ENCODE measurements around the gene MYO5C.
"Not testable (repeated sequence)": the region's sequence is repeated elsewhere in the genome, so short reads cannot be mapped to it uniquely, and the experiment has no call there.

MYO5C gene

GRCh38 chr15:52243286-52243685, 52.3 kb downstream of the MYO5C start:
- DNase-seq = no peak

- no peak for DNase-seq
These were observed 54.1 kb downstream of the MYO5C start for GRCh38 chr15:52241489-52241888.

- DNase-seq = no peak
These were observed 55.4 kb downstream of the MYO5C start for GRCh38 chr15:52240166-52240565.

GRCh38 chr15:52238989-52239525, 56.5 kb downstream of the MYO5C start:
- DNase-seq = not testable (repeated sequence)

- DNase-seq = no peak
These were observed 57.5 kb downstream of the MYO5C start for GRCh38 chr15:52238149-52238548.

- no peak for DNase-seq
These were observed 59.6 kb downstream of the MYO5C start for GRCh38 chr15:52236013-52236412.

GRCh38 chr15:52234596-52235541, 60.7 kb downstream of the MYO5C start:
- no peak for DNase-seq

GRCh38 chr15:52233405-52233804, 62.2 kb downstream of the MYO5C start:
- no peak for DNase-seq

GRCh38 chr15:52232327-52232726, 63.3 kb downstream of the MYO5C start:
- DNase-seq = no peak

- no peak for DNase-seq
These were observed 65.5 kb downstream of the MYO5C start for GRCh38 chr15:52230073-52230472.

GRCh38 chr15:52228921-52229320, 66.7 kb downstream of the MYO5C start:
- DNase-seq = no peak

- peak; percentile 22 to 78 for DNase-seq
These were observed 68.1 kb downstream of the MYO5C start for GRCh38 chr15:52227456-52227855.

- DNase-seq = no peak
These were observed 70.4 kb downstream of the MYO5C start for GRCh38 chr15:52225230-52225629.

GRCh38 chr15:52224211-52224610, 71.4 kb downstream of the MYO5C start:
- no peak for DNase-seq

- no peak for DNase-seq
These were observed 73.9 kb downstream of the MYO5C start for GRCh38 chr15:52221730-52222129.

GRCh38 chr15:52220937-52221660, 74.5 kb downstream of the MYO5C start:
- no peak for DNase-seq

- DNase-seq = no peak
These were observed 75.4 kb downstream of the MYO5C start for GRCh38 chr15:52220251-52220650.

GRCh38 chr15:52218816-52219215, 76.8 kb downstream of the MYO5C start:
- DNase-seq = no peak

GRCh38 chr15:52218371-52218770, 77.2 kb downstream of the MYO5C start:
- no peak for DNase-seq

- no peak for DNase-seq
These were observed 78.4 kb downstream of the MYO5C start for GRCh38 chr15:52217186-52217585.

- DNase-seq = no peak
These were observed 81.1 kb downstream of the MYO5C start for GRCh38 chr15:52214553-52214952.

GRCh38 chr15:52213206-52213605, 82.4 kb downstream of the MYO5C start:
- no peak for DNase-seq

- no peak for DNase-seq
These were observed 87.2 kb downstream of the MYO5C start for GRCh38 chr15:52208306-52208946.

Data from hippocampal formation (tissue), 2 donors.